Peyer's patch (tissue), 4 donors: ENCODE data around the gene PHF24. TPM values are rescaled to one million over a fixed set of nuclear protein-coding genes. Genes with fewer than 3 reads are reported as not detected.
"Not testable (repeated sequence)": the region's sequence is repeated elsewhere in the genome, so short reads cannot be mapped to it uniquely, and the experiment has no call there.

ENCODE experiments used
- DNase-seq, 3 donors: peaks; one replicate each; pipeline ENCODE4 v3.0.0-alpha.2; 2017 to 2019
- H3K27ac ChIP-seq, 4 donors: fragments of 200-600 bp; sonication (generic); one replicate each; pipeline ENCODE4 v1.5.1; 2016 to 2019
- H3K27me3 ChIP-seq, 2 donors: fragments of 200-600 bp; sonication (generic); one replicate each; pipeline ENCODE4 v1.5.1; 2019
- H3K36me3 ChIP-seq, 3 donors: fragments of 200-600 bp; sonication (generic); one replicate each; pipeline ENCODE4 v1.5.1; 2016 to 2019
- H3K4me1 ChIP-seq, 4 donors: fragments of 200-600 bp; sonication (generic); one replicate each; pipeline ENCODE4 v1.5.1; 2016 to 2019
- H3K4me3 ChIP-seq, 4 donors: fragments of 200-600 bp; sonication (generic); 1 replicate in 3 of 4; 2 replicates in 1 of 4; pipeline ENCODE4 v1.5.1; 2016 to 2019; ENCODE audit warnings: mild to moderate bottlenecking in 1 of 4
- H3K9me3 ChIP-seq, 4 donors: fragments of 200-600 bp; sonication (generic); one replicate each; pipeline ENCODE4 v1.5.1; 2016 to 2019; ENCODE audit warnings: mild to moderate bottlenecking in 1 of 4
- CTCF ChIP-seq, 6 experiments: fragments of 450-650 bp in 4 of 6; fragments of 200-600 bp in 2 of 6; sonication (generic) in 1 of 6; IDR thresholded peaks; one replicate each; pipeline ENCODE4 v1.5.1; 2017 to 2019; ENCODE audit warnings: antibody characterized with exemption in 6 of 6, mild to moderate bottlenecking in 3 of 6, moderate library complexity in 1 of 6
- POLR2A ChIP-seq, 2 donors: fragments of 450-650 bp; IDR thresholded peaks; one replicate each; pipeline ENCODE4 v1.5.1; 2017; ENCODE audit warnings: antibody characterized with exemption in 2 of 2, mild to moderate bottlenecking in 2 of 2, moderate library complexity in 2 of 2
- total RNA-seq, 4 donors: library from RNA; depleted of rRNA; stranded (reverse); fragments of >200 nt; gene quantifications; one replicate each; pipeline ENCODE4 v1.1.0, GENCODE V29; 2016

PHF24 gene
- total RNA-seq, 4 donors from 2014 or later: 0.76 TPM; not detected in 3

GRCh38 chr9:34954225-34954624 is 3.9 kb upstream of the PHF24 start:
- Histone ChIP-seq H3K27ac (no peak overlapping the region), H3K4me3 (no peak overlapping the region), H3K36me3 (no peaks in the 10 kb centered on the region), H3K4me1 (peaks cover 0 to 10% (median 5%) of the 10 kb centered on the region in 4 donors), H3K27me3 (peaks cover 0 to 16% of the 10 kb centered on the region in 2 donors), H3K9me3 (no peaks in the 10 kb centered on the region)
- DNase-seq: no peak
- TF ChIP-seq POLR2A (IDR thresholded peaks at IDR 0.05) (no peak), CTCF (IDR thresholded peaks at IDR 0.05) (no peak)

- DNase-seq, H3K4me3 ChIP-seq, H3K4me1 ChIP-seq, H3K27ac ChIP-seq, H3K9me3 ChIP-seq, H3K36me3 ChIP-seq: not testable (repeated sequence)
- H3K27me3 ChIP-seq: peaks cover 0 to 19% of the 10 kb centered on the region in 2 donors
Measured at GRCh38 chr9:34956066-34956465, 2.0 kb upstream of the PHF24 start.

- Histone ChIP-seq H3K27ac (no peak overlapping the region), H3K9me3 (no peaks in the 10 kb centered on the region), H3K27me3 (peaks cover 0 to 19% of the 10 kb centered on the region in 2 donors), H3K4me3 (no peak overlapping the region), H3K4me1 (peaks cover 0 to 10% (median 5%) of the 10 kb centered on the region in 4 donors), H3K36me3 (no peaks in the 10 kb centered on the region)
- DNase-seq: no peak
- TF ChIP-seq POLR2A (IDR thresholded peaks at IDR 0.05) (no peak), CTCF (IDR thresholded peaks at IDR 0.05) (no peak)
Measured at GRCh38 chr9:34956648-34957047, 1.4 kb upstream of the PHF24 start.

- peak in 1 of 3 donors; percentile 41 for DNase-seq
- H3K4me1 ChIP-seq: peaks cover 0 to 10% (median 5%) of the 10 kb centered on the region in 4 donors
- no peak for TF ChIP-seq CTCF (IDR thresholded peaks at IDR 0.05)
- TF ChIP-seq POLR2A (IDR thresholded peaks at IDR 0.05): no peak
- no peak overlapping the region for H3K27ac ChIP-seq
- H3K27me3 ChIP-seq: peaks cover 0 to 19% of the 10 kb centered on the region in 2 donors
- H3K9me3 ChIP-seq: no peaks in the 10 kb centered on the region
- peak overlapping the region in 3 of 4 donors; percentile 44 to 57 (median 54) for H3K4me3 ChIP-seq
- H3K36me3 ChIP-seq: no peaks in the 10 kb centered on the region
Measured at GRCh38 chr9:34958411-34958982, 412 bp downstream of the PHF24 start.

GRCh38 chr9:34959461-34959860 is 1.4 kb downstream of the PHF24 start:
- Histone ChIP-seq H3K36me3 (no peaks in the 10 kb centered on the region), H3K27me3 (peaks cover 0 to 19% of the 10 kb centered on the region in 2 donors), H3K4me3 (no peak overlapping the region), H3K4me1 (peaks cover 0 to 10% (median 5%) of the 10 kb centered on the region in 4 donors), H3K27ac (no peak overlapping the region), H3K9me3 (no peaks in the 10 kb centered on the region)
- DNase-seq: no peak
- no peak for TF ChIP-seq POLR2A (IDR thresholded peaks at IDR 0.05)
- TF ChIP-seq CTCF (IDR thresholded peaks at IDR 0.05): no peak

GRCh38 chr9:34961574-34962490 is 3.7 kb downstream of the PHF24 start:
- Histone ChIP-seq H3K36me3 (no peaks in the 10 kb centered on the region), H3K9me3 (no peaks in the 10 kb centered on the region), H3K4me1 (peaks cover 0 to 10% (median 5%) of the 10 kb centered on the region in 4 donors), H3K27me3 (peaks cover 0 to 23% of the 10 kb centered on the region in 2 donors), H3K4me3 (no peak overlapping the region), H3K27ac (no peak overlapping the region)
- TF ChIP-seq CTCF (IDR thresholded peaks at IDR 0.05) (no peak), POLR2A (IDR thresholded peaks at IDR 0.05) (no peak)
- DNase-seq: no peak
